HepG2 (cell line): Measurements from ENCODE around the gene GGACT. TPM values are rescaled to one million over a fixed set of nuclear protein-coding genes. Genes with fewer than 3 reads are reported as not detected.

Experiments used
- ATAC-seq: fragments of 200-7000 bp; cut with Tn5 transposase; 3 replicates; pipeline ENCODE4 v1.9.1; 2020; ENCODE audit warnings: mild to moderate bottlenecking, moderate library complexity
- BruUV-seq: library from RNA; stranded (reverse); fragments of 400-500 nt; replicated peaks from 2 replicates; lab custom pipeline; 2021; lab: Mats Ljungman, UMichigan
- CTCF ChIA-PET: fragments of 300-600 bp; formaldehyde crosslinking; extraction: SDS; loops from one replicate; lab custom pipeline; 2021; ENCODE audit warnings: low total read pairs, inconsistent platforms, low intra/inter-chr PET ratio; lab: Yijun Ruan, JAX
- POLR2A ChIA-PET: fragments of 350-600 bp; sonication (Branson Sonifier 250); formaldehyde crosslinking; loops from one replicate; lab custom pipeline; 2020; ENCODE audit warnings: antibody characterized with exemption, inconsistent platforms; lab: Yijun Ruan, JAX
- DNase-seq: peaks from one replicate; pipeline ENCODE4 v3.0.0-alpha.2; 2015; ENCODE audit warnings: low spot score
- FAIRE-seq: peaks from 3 replicates; lab custom pipeline; 2011; peaks lifted over from hg19 to GRCh38; lab: Jason Lieb, UNC
- H2AFZ ChIP-seq: one replicate; pipeline ENCODE4 v1.6.1; 2011; ENCODE audit warnings: low read length, inconsistent platforms
- H3K27ac ChIP-seq: fragments of 300-600 bp; 3 replicates; pipeline ENCODE4 v1.8.0; 2011; ENCODE audit warnings: mixed run types, mild to moderate bottlenecking, mixed read lengths, low read length, inconsistent platforms; ENCODE audit not compliant: insufficient read depth; ENCODE audit errors: extremely low read length
- H3K27me3 ChIP-seq, 2 experiments: fragments of 200-600 bp in 1 of 2; 2 replicates in 1 of 2; 3 replicates in 1 of 2; pipeline versions ENCODE4 v1.6.0 to v1.8.0; 2011; ENCODE audit warnings: low read length in 2 of 2, mild to moderate bottlenecking in 2 of 2, moderate library complexity in 2 of 2, inconsistent platforms in 1 of 2; ENCODE audit not compliant: insufficient read depth in 2 of 2, control insufficient read depth in 1 of 2
- H3K36me3 ChIP-seq, 2 experiments: fragments of 200-600 bp in 1 of 2; replicated peaks in 1 of 2; 2 replicates in 1 of 2; 3 replicates in 1 of 2; pipeline versions ENCODE4 v1.5.1 to v1.8.0; 2011; ENCODE audit warnings: low read length in 2 of 2, inconsistent platforms in 1 of 2; ENCODE audit not compliant: insufficient read depth in 2 of 2, control insufficient read depth in 1 of 2
- H3K4me1 ChIP-seq: 2 replicates; pipeline ENCODE4 v1.5.1; 2012; ENCODE audit warnings: low read length, inconsistent platforms; ENCODE audit not compliant: insufficient read depth
- H3K4me2 ChIP-seq: 2 replicates; pipeline ENCODE4 v1.6.0; 2011; ENCODE audit warnings: low read depth, low read length, inconsistent platforms
- H3K4me3 ChIP-seq, 3 experiments: fragments of 200-600 bp in 1 of 3; sonication (generic), shearing (Covaris generic) in 1 of 3; replicated peaks in 1 of 3; 2 replicates each; pipeline ENCODE4 v1.5.1; 2011 to 2016; ENCODE audit warnings: low read length in 3 of 3, inconsistent platforms in 2 of 3, low read depth in 2 of 3, mild to moderate bottlenecking in 2 of 3, control low read depth in 1 of 3, mixed read lengths in 1 of 3; ENCODE audit not compliant: insufficient read depth in 1 of 3
- H3K79me2 ChIP-seq: one replicate; pipeline ENCODE4 v1.6.1; 2011; ENCODE audit warnings: low read length, inconsistent platforms; ENCODE audit not compliant: insufficient read depth
- H3K9ac ChIP-seq: 2 replicates; pipeline ENCODE4 v1.6.0; 2011; ENCODE audit warnings: mild to moderate bottlenecking, low read depth, low read length, inconsistent platforms; ENCODE audit not compliant: insufficient read depth
- H3K9me3 ChIP-seq: 2 replicates; pipeline ENCODE4 v1.5.1; 2012; ENCODE audit warnings: mild to moderate bottlenecking, low read length
- H4K20me1 ChIP-seq: 2 replicates; pipeline ENCODE4 v1.6.0; 2011; ENCODE audit warnings: inconsistent platforms, mild to moderate bottlenecking, low read length, moderate library complexity; ENCODE audit not compliant: insufficient read depth
- MED13 ChIP-seq: sonication (generic); formaldehyde crosslinking; IDR thresholded peaks from 2 replicates; pipeline ENCODE4 v1.5.0; 2020; ENCODE audit warnings: missing genetic modification reagents
- XBP1 ChIP-seq: sonication (generic); formaldehyde crosslinking; IDR thresholded peaks from 2 replicates; pipeline ENCODE4 v1.5.0; 2020; ENCODE audit warnings: missing genetic modification reagents
- ZBTB49 ChIP-seq: sonication (generic); formaldehyde crosslinking; IDR thresholded peaks from 2 replicates; pipeline ENCODE4 v1.4.0; 2020; ENCODE audit warnings: missing genetic modification reagents, borderline replicate concordance
- ZNF10 ChIP-seq: sonication (generic); formaldehyde crosslinking; IDR thresholded peaks from 2 replicates; pipeline ENCODE4 v1.4.0; 2020; ENCODE audit warnings: mild to moderate bottlenecking, low read depth, missing genetic modification reagents, borderline replicate concordance
- ZNF737 ChIP-seq: sonication (generic); formaldehyde crosslinking; IDR thresholded peaks from 2 replicates; pipeline ENCODE4 v1.5.0; 2020; ENCODE audit warnings: missing genetic modification reagents, mild to moderate bottlenecking, borderline replicate concordance
- ZNF784 ChIP-seq: sonication (generic); formaldehyde crosslinking; IDR thresholded peaks from 2 replicates; pipeline ENCODE4 v1.5.1; 2020; ENCODE audit warnings: missing genetic modification reagents, mild to moderate bottlenecking, borderline replicate concordance
- WGBS: methylation state at CpG from one replicate; pipeline ENCODE4 v1.1.6; 2017; ENCODE audit warnings: low lambda C conversion rate; 5-methylcytosine and 5-hydroxymethylcytosine counted together
- in situ Hi-C: cut with HindIII; loops from 2 replicates; pipeline ENCODE4 v1.10.0; 2017; ENCODE audit warnings: low pct_unique_long_range_greater_than_20kb; ENCODE audit not compliant: extremely low pct_ligation_motif_present
- intact Hi-C: fragments of 100-400 bp; cut with micrococcal nuclease; formaldehyde crosslinking; loops from one replicate; pipeline ENCODE4 v1.10.0; 2022; ENCODE audit not compliant: unreplicated experiment
- polyA plus RNA-seq, 8 experiments: library from polyadenylated mRNA; depleted of rRNA in 3 of 8; stranded (reverse) in 7 of 8; unstranded in 1 of 8; fragments of >200 nt; fragmentation: Illumina TruSeq in 4 of 8; extraction: Trizol in 4 of 8; gene quantifications; 2 replicates each; pipeline versions ENCODE4 v1.2.1 to v1.2.3, GENCODE V29; 2011 to 2016; ENCODE audit warnings: low read depth in 4 of 8, missing spikeins in 1 of 8, mixed read lengths in 1 of 8; ENCODE audit not compliant: insufficient read depth in 1 of 8
- total RNA-seq, 5 experiments: library from RNA; depleted of rRNA; stranded (reverse); fragments of >200 nt; fragmentation: Illumina TruSeq; extraction: Trizol; gene quantifications; 2 replicates each; pipeline ENCODE4 v1.2.3, GENCODE V29; 2016; ENCODE audit warnings: low read depth in 1 of 5
- TF ChIP-seq, protein P1 (sequence below): sonication (generic); formaldehyde crosslinking; IDR thresholded peaks from 2 replicates; pipeline ENCODE4 v1.5.0; 2020; ENCODE audit warnings: mild to moderate bottlenecking, missing genetic modification reagents
- TF ChIP-seq, protein P2 (sequence below): sonication (generic); formaldehyde crosslinking; IDR thresholded peaks from 2 replicates; pipeline ENCODE4 v1.4.0; 2020; ENCODE audit warnings: missing genetic modification reagents, mild to moderate bottlenecking, borderline replicate concordance
- TF ChIP-seq, protein P3 (sequence below): sonication (generic); formaldehyde crosslinking; IDR thresholded peaks from 2 replicates; pipeline ENCODE4 v1.5.0; 2020; ENCODE audit warnings: missing genetic modification reagents, mild to moderate bottlenecking, borderline replicate concordance

GGACT gene
- total and polyA plus RNA-seq, 2 of the 13 experiments (the other 11 are each of a cell fraction or from before 2014, with no cell fraction given) = 1.7 to 1.9 TPM

GRCh38 chr13:100523981-100524386 is 64.6 kb downstream of the GGACT start:
- in situ Hi-C loops = no loop called here
- Histone ChIP-seq H3K79me2 (no peaks in the 10 kb centered on the region), H3K4me2 (no peak overlapping the region), H3K4me3 (no peak overlapping the region), H3K4me1 (peaks cover 30% of the 10 kb centered on the region), H3K36me3 (peaks cover 0 to 2% of the 10 kb centered on the region in 2 experiments; a peak in 4 of 5 replicates), H3K27me3 (no peaks in the 10 kb centered on the region), H3K9ac (no peak overlapping the region), H3K9me3 (no peaks in the 10 kb centered on the region), H4K20me1 (no peaks in the 10 kb centered on the region), H2AFZ (no peak overlapping the region), H3K27ac (no peak overlapping the region)
- DNase-seq (no peak), FAIRE-seq (no peak), ATAC-seq (no peak)
- intact Hi-C loops = no loop called here
- no TSS peak for BruUV-seq
- POLR2A ChIA-PET = no interaction called here
- CTCF ChIA-PET = no interaction called here
- WGBS = 79% methylated on average over 3 of the region's 8 CpGs
- TF ChIP-seq XBP1 (CRISPR knock-in tag) = no peak
- no peak for TF ChIP-seq ZNF784 (CRISPR knock-in tag)
- TF ChIP-seq ZNF737 (CRISPR knock-in tag) = no peak
- TF ChIP-seq, protein P1, sequence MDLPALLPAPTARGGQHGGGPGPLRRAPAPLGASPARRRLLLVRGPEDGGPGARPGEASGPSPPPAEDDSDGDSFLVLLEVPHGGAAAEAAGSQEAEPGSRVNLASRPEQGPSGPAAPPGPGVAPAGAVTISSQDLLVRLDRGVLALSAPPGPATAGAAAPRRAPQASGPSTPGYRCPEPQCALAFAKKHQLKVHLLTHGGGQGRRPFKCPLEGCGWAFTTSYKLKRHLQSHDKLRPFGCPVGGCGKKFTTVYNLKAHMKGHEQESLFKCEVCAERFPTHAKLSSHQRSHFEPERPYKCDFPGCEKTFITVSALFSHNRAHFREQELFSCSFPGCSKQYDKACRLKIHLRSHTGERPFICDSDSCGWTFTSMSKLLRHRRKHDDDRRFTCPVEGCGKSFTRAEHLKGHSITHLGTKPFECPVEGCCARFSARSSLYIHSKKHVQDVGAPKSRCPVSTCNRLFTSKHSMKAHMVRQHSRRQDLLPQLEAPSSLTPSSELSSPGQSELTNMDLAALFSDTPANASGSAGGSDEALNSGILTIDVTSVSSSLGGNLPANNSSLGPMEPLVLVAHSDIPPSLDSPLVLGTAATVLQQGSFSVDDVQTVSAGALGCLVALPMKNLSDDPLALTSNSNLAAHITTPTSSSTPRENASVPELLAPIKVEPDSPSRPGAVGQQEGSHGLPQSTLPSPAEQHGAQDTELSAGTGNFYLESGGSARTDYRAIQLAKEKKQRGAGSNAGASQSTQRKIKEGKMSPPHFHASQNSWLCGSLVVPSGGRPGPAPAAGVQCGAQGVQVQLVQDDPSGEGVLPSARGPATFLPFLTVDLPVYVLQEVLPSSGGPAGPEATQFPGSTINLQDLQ = no peak
- no peak for TF ChIP-seq MED13 (CRISPR knock-in tag)
- TF ChIP-seq ZBTB49 (CRISPR knock-in tag) = no peak
- TF ChIP-seq, protein P2, sequence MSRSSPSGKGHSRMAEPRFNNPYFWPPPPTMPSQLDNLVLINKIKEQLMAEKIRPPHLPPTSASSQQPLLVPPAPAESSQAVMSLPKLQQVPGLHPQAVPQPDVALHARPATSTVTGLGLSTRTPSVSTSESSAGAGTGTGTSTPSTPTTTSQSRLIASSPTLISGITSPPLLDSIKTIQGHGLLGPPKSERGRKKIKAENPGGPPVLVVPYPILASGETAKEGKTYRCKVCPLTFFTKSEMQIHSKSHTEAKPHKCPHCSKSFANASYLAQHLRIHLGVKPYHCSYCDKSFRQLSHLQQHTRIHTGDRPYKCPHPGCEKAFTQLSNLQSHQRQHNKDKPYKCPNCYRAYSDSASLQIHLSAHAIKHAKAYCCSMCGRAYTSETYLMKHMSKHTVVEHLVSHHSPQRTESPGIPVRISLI = no peak
- TF ChIP-seq, protein P3, sequence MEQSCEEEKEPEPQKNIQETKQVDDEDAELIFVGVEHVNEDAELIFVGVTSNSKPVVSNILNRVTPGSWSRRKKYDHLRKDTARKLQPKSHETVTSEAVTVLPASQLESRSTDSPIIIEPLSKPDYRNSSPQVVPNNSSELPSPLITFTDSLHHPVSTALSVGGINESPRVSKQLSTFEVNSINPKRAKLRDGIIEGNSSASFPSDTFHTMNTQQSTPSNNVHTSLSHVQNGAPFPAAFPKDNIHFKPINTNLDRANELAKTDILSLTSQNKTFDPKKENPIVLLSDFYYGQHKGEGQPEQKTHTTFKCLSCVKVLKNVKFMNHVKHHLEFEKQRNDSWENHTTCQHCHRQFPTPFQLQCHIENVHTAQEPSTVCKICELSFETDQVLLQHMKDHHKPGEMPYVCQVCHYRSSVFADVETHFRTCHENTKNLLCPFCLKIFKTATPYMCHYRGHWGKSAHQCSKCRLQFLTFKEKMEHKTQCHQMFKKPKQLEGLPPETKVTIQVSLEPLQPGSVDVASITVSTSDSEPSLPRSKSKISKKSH (CRISPR knock-in tag) = no peak
- no peak for TF ChIP-seq ZNF10 (CRISPR knock-in tag)
